ENCODE data around the gene RHOA.

- TF ChIP-seq, protein P1, sequence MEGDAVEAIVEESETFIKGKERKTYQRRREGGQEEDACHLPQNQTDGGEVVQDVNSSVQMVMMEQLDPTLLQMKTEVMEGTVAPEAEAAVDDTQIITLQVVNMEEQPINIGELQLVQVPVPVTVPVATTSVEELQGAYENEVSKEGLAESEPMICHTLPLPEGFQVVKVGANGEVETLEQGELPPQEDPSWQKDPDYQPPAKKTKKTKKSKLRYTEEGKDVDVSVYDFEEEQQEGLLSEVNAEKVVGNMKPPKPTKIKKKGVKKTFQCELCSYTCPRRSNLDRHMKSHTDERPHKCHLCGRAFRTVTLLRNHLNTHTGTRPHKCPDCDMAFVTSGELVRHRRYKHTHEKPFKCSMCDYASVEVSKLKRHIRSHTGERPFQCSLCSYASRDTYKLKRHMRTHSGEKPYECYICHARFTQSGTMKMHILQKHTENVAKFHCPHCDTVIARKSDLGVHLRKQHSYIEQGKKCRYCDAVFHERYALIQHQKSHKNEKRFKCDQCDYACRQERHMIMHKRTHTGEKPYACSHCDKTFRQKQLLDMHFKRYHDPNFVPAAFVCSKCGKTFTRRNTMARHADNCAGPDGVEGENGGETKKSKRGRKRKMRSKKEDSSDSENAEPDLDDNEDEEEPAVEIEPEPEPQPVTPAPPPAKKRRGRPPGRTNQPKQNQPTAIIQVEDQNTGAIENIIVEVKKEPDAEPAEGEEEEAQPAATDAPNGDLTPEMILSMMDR (IDR thresholded peaks at IDR 0.05; ENCODE audit: low read depth, low read length): no peak
- no peak for TF ChIP-seq POLR2A (IDR thresholded peaks at IDR 0.05; ENCODE audit: extremely low read depth, insufficient read length)
- TF ChIP-seq MYC (IDR thresholded peaks at IDR 0.05; ENCODE audit: low read depth, low read length): no peak
- TF ChIP-seq, protein P2, sequence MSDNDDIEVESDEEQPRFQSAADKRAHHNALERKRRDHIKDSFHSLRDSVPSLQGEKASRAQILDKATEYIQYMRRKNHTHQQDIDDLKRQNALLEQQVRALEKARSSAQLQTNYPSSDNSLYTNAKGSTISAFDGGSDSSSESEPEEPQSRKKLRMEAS (IDR thresholded peaks at IDR 0.05; ENCODE audit: low read depth, low read length): no peak
Observed at GRCh38 chr3:49410846-49411534, 786 bp downstream of the RHOA start.
